Body of pancreas (tissue), 4 donors: ENCODE results near the gene SS18L1. TPM values are rescaled to one million over a fixed set of nuclear protein-coding genes. Genes with fewer than 3 reads are reported as not detected.
A peak's percentile ranks its signal among the peaks of the same experiment; 100 is the strongest.

Source experiments
- ATAC-seq: fragments of 150-250 bp; one replicate; pipeline ENCODE4 v1.9.1; 2016
- DNase-seq, 4 donors: peaks; one replicate each; pipeline ENCODE4 v3.0.0-alpha.2; 2019
- H3K27ac ChIP-seq, 4 donors: fragments of 200-600 bp; sonication (generic); 1 replicate in 3 of 4; 2 replicates in 1 of 4; pipeline versions ENCODE4 v1.5.1 to v1.6.1; 2016 to 2019; ENCODE audit warnings: mild to moderate bottlenecking in 1 of 4, mixed read lengths in 1 of 4, moderate library complexity in 1 of 4
- H3K27me3 ChIP-seq, 2 donors: fragments of 200-600 bp; sonication (generic); one replicate each; pipeline ENCODE4 v1.6.0; 2016; ENCODE audit warnings: mild to moderate bottlenecking in 1 of 2
- H3K36me3 ChIP-seq, 2 donors: fragments of 200-600 bp; sonication (generic); replicated peaks in 1 of 2; 2 replicates each; pipeline ENCODE4 v1.5.1; 2016; ENCODE audit warnings: low read depth in 2 of 2; ENCODE audit not compliant: insufficient read depth in 1 of 2
- H3K4me1 ChIP-seq: fragments of 200-600 bp; sonication (generic); one replicate; pipeline ENCODE4 v1.6.0; 2016
- H3K4me3 ChIP-seq, 2 donors: fragments of 200-600 bp; sonication (generic); 1 replicate in 1 of 2; 2 replicates in 1 of 2; pipeline ENCODE4 v1.5.1; 2016 to 2019
- H3K9me3 ChIP-seq, 3 donors: fragments of 200-600 bp; sonication (generic); 1 replicate in 2 of 3; 2 replicates in 1 of 3; pipeline ENCODE4 v1.5.1; 2016
- CTCF ChIP-seq, 7 experiments: fragments of 450-650 bp in 4 of 7; fragments of 200-600 bp in 3 of 7; sonication (generic) in 3 of 7; IDR thresholded peaks; one replicate each; pipeline ENCODE4 v1.5.1; 2016 to 2019; ENCODE audit warnings: antibody characterized with exemption in 7 of 7
- POLR2A ChIP-seq, 3 donors: fragments of 450-650 bp; IDR thresholded peaks; one replicate each; pipeline ENCODE4 v1.6.1; 2016; ENCODE audit warnings: antibody characterized with exemption in 3 of 3, mild to moderate bottlenecking in 2 of 3
- WGBS, 2 donors: methylation state at CpG; one replicate each; pipeline ENCODE4 v1.1.5; 2017; 5-methylcytosine and 5-hydroxymethylcytosine counted together
- intact Hi-C: fragments of 100-400 bp; cut with DNase I; formaldehyde crosslinking; loops from one replicate; pipeline ENCODE4 v1.15.1; 2023
- total RNA-seq, 2 donors: library from RNA; depleted of rRNA; stranded (reverse); fragments of >200 nt; gene quantifications; one replicate each; pipeline ENCODE4 v1.1.0, GENCODE V29; 2016

The SS18L1 gene
- total RNA-seq, 2 donors from 2014 or later, result 11.4 to 14.5 TPM

GRCh38 chr20:62225026-62225425, 81.5 kb downstream of the SS18L1 start:
- Histone ChIP-seq H3K36me3 (no peaks in the 10 kb centered on the region), H3K27me3 (peaks cover 0 to 6% of the 10 kb centered on the region in 2 donors), H3K9me3 (no peaks in the 10 kb centered on the region), H3K27ac (no peak overlapping the region), H3K4me1 (peaks cover 22% of the 10 kb centered on the region), H3K4me3 (no peak overlapping the region)
- ATAC-seq (no peak), DNase-seq (no peak)
- no peak for TF ChIP-seq CTCF (IDR thresholded peaks at IDR 0.05)
- no peak for TF ChIP-seq POLR2A (IDR thresholded peaks at IDR 0.05)
- intact Hi-C loops, result no loop called here
- WGBS, 2 donors, result 86 to 88% methylated on average over 13 of the region's 13 CpGs

- H3K9me3 ChIP-seq, result no peaks in the 10 kb centered on the region
- H3K27me3 ChIP-seq, result no peaks in the 10 kb centered on the region
- TF ChIP-seq POLR2A (IDR thresholded peaks at IDR 0.05), result no peak
- TF ChIP-seq CTCF (IDR thresholded peaks at IDR 0.05), result no peak
- no peaks in the 10 kb centered on the region for H3K36me3 ChIP-seq
- ATAC-seq, result no peak
- WGBS, 2 donors, result 80 to 93% methylated on average over 12 to 17 of the region's 17 CpGs
- peaks cover 14% of the 10 kb centered on the region for H3K4me1 ChIP-seq
- no peak overlapping the region for H3K27ac ChIP-seq
- intact Hi-C loops, result no loop called here
- H3K4me3 ChIP-seq, result no peak overlapping the region
- no peak for DNase-seq
Observed at GRCh38 chr20:62225820-62226635, 82.5 kb downstream of the SS18L1 start.

GRCh38 chr20:62226707-62227590, 83.4 kb downstream of the SS18L1 start:
- intact Hi-C loops, result no loop called here
- no peak for ATAC-seq
- DNase-seq, result no peak
- no peak for TF ChIP-seq POLR2A (IDR thresholded peaks at IDR 0.05)
- no peak for TF ChIP-seq CTCF (IDR thresholded peaks at IDR 0.05)
- H3K4me1 ChIP-seq, result peaks cover 14% of the 10 kb centered on the region
- H3K9me3 ChIP-seq, result no peaks in the 10 kb centered on the region
- H3K36me3 ChIP-seq, result no peaks in the 10 kb centered on the region
- 76 to 88% methylated on average over 18 to 24 of the region's 24 CpGs for WGBS, 2 donors
- no peak overlapping the region for H3K4me3 ChIP-seq
- H3K27me3 ChIP-seq, result no peaks in the 10 kb centered on the region
- peak overlapping the region; percentile 1 to 63 (median 51) for H3K27ac ChIP-seq

GRCh38 chr20:62227591-62227976, 84.0 kb downstream of the SS18L1 start:
- peak overlapping the region; percentile 1 to 63 (median 51) for H3K27ac ChIP-seq
- ATAC-seq (peak; percentile 33), DNase-seq (no peak)
- intact Hi-C loops, result no loop called here
- no peaks in the 10 kb centered on the region for H3K36me3 ChIP-seq
- H3K4me1 ChIP-seq, result peaks cover 14% of the 10 kb centered on the region
- 37 to 40% methylated on average over 1 to 10 of the region's 10 CpGs for WGBS, 2 donors
- no peak for TF ChIP-seq CTCF (IDR thresholded peaks at IDR 0.05)
- TF ChIP-seq POLR2A (IDR thresholded peaks at IDR 0.05), result no peak
- no peaks in the 10 kb centered on the region for H3K9me3 ChIP-seq
- no peak overlapping the region for H3K4me3 ChIP-seq
- no peaks in the 10 kb centered on the region for H3K27me3 ChIP-seq
